Right lobe of liver (tissue), 4 donors: ENCODE measurements around the gene RIC3.

Source experiments
- POLR2A ChIP-seq: fragments of 450-650 bp; IDR thresholded peaks from one replicate; pipeline ENCODE4 v1.6.1; 2017; ENCODE audit warnings: antibody characterized with exemption, mild to moderate bottlenecking
- TF ChIP-seq, protein P1 (sequence below), 4 donors: fragments of 200-600 bp in 3 of 4; fragments of 450-650 bp in 1 of 4; IDR thresholded peaks; one replicate each; pipeline versions ENCODE4 v1.5.1 to v1.8.0; 2016 to 2022; ENCODE audit warnings: antibody characterized with exemption in 4 of 4, mild to moderate bottlenecking in 2 of 4
- donor health status: DM: no; HTN: no; CAD: no.
- donor health status: DM: no; HTN: no; CAD: no.
- donor health status: DM: no; HTN: yes; CAD: no.

DNA sequence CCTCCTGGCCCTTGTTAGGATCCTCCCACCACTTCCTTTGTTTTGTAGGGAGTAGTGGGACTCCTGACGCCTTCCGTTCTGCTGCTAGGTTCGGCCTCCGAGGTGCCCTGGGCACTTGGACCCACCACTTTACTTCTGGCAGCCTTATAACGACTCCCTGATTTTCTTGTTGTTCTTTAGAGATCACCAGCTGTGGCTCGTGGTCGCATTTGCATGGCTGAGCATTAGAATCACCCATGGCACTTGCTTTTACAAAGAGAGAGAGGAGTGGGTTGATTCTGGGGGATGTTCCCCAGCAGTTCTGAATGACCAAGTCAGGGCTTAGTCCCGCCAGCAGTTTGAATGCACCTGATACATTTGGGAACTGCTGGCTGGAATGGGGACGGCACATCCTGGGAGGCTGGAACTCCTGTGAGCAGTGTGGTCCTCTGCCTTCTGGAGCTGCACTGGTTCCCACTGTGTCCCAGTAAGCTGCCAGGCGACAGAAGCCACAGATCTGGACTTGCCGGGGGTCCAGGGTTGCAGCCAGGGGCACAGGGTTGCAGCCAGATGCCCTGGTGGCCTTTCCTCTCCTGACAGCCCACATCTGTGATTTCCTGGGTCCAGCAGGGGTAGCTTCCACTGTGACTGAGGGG, 83.7 kb downstream of the RIC3 start:
- TF ChIP-seq, protein P1, sequence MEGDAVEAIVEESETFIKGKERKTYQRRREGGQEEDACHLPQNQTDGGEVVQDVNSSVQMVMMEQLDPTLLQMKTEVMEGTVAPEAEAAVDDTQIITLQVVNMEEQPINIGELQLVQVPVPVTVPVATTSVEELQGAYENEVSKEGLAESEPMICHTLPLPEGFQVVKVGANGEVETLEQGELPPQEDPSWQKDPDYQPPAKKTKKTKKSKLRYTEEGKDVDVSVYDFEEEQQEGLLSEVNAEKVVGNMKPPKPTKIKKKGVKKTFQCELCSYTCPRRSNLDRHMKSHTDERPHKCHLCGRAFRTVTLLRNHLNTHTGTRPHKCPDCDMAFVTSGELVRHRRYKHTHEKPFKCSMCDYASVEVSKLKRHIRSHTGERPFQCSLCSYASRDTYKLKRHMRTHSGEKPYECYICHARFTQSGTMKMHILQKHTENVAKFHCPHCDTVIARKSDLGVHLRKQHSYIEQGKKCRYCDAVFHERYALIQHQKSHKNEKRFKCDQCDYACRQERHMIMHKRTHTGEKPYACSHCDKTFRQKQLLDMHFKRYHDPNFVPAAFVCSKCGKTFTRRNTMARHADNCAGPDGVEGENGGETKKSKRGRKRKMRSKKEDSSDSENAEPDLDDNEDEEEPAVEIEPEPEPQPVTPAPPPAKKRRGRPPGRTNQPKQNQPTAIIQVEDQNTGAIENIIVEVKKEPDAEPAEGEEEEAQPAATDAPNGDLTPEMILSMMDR (IDR thresholded peaks at IDR 0.05), result no peak
- no peak for TF ChIP-seq POLR2A
